SU-DHL-6 (cell line): ENCODE results near the gene OPN3.

Experiments used
- H2AFZ ChIP-seq: fragments of 200-600 bp; sonication (generic); 2 replicates; pipeline ENCODE4 v1.6.1; 2014; ENCODE audit warnings: low read depth, mild to moderate bottlenecking, moderate library complexity, mixed read lengths, antibody characterized with exemption, low read length; ENCODE audit not compliant: severe bottlenecking
- H3F3A ChIP-seq: fragments of 200-600 bp; shearing (Covaris generic); 2 replicates; pipeline ENCODE4 v1.6.0; 2016; ENCODE audit warnings: antibody characterized with exemption, mild to moderate bottlenecking; ENCODE audit not compliant: insufficient read depth
- H3K27ac ChIP-seq: fragments of 200-600 bp; sonication (generic); 2 replicates; pipeline ENCODE4 v1.5.1; 2016; ENCODE audit warnings: low read depth, mild to moderate bottlenecking, low read length, moderate library complexity, mixed read lengths
- H3K27me3 ChIP-seq: fragments of 200-600 bp; sonication (generic), shearing (Covaris generic); 2 replicates; pipeline ENCODE4 v1.6.0; 2014; ENCODE audit warnings: mild to moderate bottlenecking, low read length
- H3K36me3 ChIP-seq: fragments of 200-600 bp; sonication (generic); 2 replicates; pipeline ENCODE4 v1.6.1; 2014; ENCODE audit warnings: mild to moderate bottlenecking, low read length, mixed read lengths
- H3K4me2 ChIP-seq: fragments of 300-600, 200-600 bp; shearing (Covaris generic), sonication (generic); 2 replicates; pipeline ENCODE4 v1.6.0; 2014; ENCODE audit warnings: low read length, low read depth, mild to moderate bottlenecking; ENCODE audit not compliant: poor library complexity, severe bottlenecking
- H3K4me3 ChIP-seq: fragments of 200-600 bp; sonication (generic); 2 replicates; pipeline ENCODE4 v1.5.1; 2014; ENCODE audit warnings: antibody characterized with exemption, low read length, mild to moderate bottlenecking, mixed read lengths; ENCODE audit not compliant: insufficient read depth, poor library complexity, severe bottlenecking
- H3K79me2 ChIP-seq: fragments of 200-600 bp; sonication (generic); 2 replicates; pipeline ENCODE4 v1.6.1; 2014; ENCODE audit warnings: mild to moderate bottlenecking, low read length, moderate library complexity; ENCODE audit not compliant: insufficient read depth
- H3K9ac ChIP-seq: fragments of 200-600 bp; sonication (generic); 2 replicates; pipeline ENCODE4 v1.7.0; 2014; ENCODE audit warnings: mild to moderate bottlenecking, low read length
- H3K9me2 ChIP-seq: fragments of 200-600 bp; sonication (generic); replicated peaks from 2 replicates; pipeline ENCODE4 v1.6.1; 2014; ENCODE audit warnings: low read length; ENCODE audit not compliant: insufficient read depth
- H3K9me3 ChIP-seq: fragments of 200-600 bp; sonication (generic); 2 replicates; pipeline ENCODE4 v1.6.1; 2014; ENCODE audit warnings: low read length, mixed read lengths; ENCODE audit not compliant: insufficient read depth
- H4K20me1 ChIP-seq: fragments of 200-600 bp; sonication (generic); 2 replicates; pipeline ENCODE4 v1.6.1; 2014; ENCODE audit warnings: low read depth, mild to moderate bottlenecking, antibody characterized with exemption, low read length, moderate library complexity, mixed read lengths
- EZH2phosphoT487 ChIP-seq: fragments of 200-600 bp; sonication (generic), shearing (Covaris generic); conservative IDR thresholded peaks from 2 replicates; pipeline ENCODE4 v1.6.1; 2018; ENCODE audit warnings: mild to moderate bottlenecking, antibody characterized with exemption, low read length, moderate library complexity, mixed read lengths
- TF ChIP-seq, protein P1 (sequence below): fragments of 200-600 bp; sonication (generic); IDR thresholded peaks from one replicate; pipeline ENCODE4 v1.5.1; 2017; ENCODE audit warnings: antibody characterized with exemption, mild to moderate bottlenecking, low read length, moderate library complexity; ENCODE audit not compliant: insufficient read depth, poor library complexity, severe bottlenecking

Gene OPN3

DNA sequence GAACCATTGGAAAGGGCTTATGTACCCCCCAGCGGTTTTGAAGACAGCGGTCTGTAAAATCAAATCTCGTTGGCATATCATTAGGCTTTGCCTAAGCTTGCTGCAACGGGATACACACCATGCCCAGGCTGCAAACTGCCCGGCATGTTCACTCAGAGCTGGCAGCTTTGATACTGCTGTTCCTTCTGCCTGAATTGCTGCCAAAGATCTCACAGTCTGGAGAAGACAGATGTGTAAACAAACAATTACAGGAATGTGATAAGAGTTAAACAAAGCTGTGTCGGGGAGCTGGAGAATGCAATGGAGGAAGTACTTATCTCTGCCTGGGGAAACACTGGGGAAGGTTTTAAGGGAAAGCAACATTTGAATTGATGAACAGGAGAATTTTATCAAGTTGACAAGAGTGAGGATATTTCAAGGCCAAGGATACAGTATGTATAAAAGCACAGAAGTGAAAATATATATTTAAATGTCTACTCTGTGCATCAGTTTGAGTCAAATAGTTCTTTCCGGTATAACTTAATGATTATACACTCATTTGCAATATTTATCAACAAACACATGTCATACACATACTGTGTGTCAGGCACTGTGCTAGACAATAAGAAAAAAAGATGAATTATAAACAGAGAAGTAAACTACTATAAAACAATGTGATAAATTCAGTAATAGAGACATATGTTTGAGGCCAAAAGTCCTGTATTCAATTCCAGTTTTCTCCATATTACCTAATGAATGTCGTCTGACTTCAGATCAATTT is 29.9 kb downstream of the OPN3 start:
- no peak overlapping the region for H3K4me2 ChIP-seq
- H3K36me3 ChIP-seq = no peaks in the 10 kb centered on the region
- no peak overlapping the region for H3K9ac ChIP-seq
- no peak overlapping the region for H3K4me3 ChIP-seq
- H2AFZ ChIP-seq = no peak overlapping the region
- TF ChIP-seq, protein P1, sequence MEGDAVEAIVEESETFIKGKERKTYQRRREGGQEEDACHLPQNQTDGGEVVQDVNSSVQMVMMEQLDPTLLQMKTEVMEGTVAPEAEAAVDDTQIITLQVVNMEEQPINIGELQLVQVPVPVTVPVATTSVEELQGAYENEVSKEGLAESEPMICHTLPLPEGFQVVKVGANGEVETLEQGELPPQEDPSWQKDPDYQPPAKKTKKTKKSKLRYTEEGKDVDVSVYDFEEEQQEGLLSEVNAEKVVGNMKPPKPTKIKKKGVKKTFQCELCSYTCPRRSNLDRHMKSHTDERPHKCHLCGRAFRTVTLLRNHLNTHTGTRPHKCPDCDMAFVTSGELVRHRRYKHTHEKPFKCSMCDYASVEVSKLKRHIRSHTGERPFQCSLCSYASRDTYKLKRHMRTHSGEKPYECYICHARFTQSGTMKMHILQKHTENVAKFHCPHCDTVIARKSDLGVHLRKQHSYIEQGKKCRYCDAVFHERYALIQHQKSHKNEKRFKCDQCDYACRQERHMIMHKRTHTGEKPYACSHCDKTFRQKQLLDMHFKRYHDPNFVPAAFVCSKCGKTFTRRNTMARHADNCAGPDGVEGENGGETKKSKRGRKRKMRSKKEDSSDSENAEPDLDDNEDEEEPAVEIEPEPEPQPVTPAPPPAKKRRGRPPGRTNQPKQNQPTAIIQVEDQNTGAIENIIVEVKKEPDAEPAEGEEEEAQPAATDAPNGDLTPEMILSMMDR = no peak
- TF ChIP-seq EZH2phosphoT487 = no peak
- no peaks in the 10 kb centered on the region for H3K79me2 ChIP-seq
- H4K20me1 ChIP-seq = no peaks in the 10 kb centered on the region
- H3K27ac ChIP-seq = no peak overlapping the region
- no peaks in the 10 kb centered on the region for H3K9me2 ChIP-seq
- H3K9me3 ChIP-seq = no peaks in the 10 kb centered on the region
- no peaks in the 10 kb centered on the region; the same call in 1 of the 2 replicates for H3F3A ChIP-seq
- H3K27me3 ChIP-seq = no peaks in the 10 kb centered on the region

DNA sequence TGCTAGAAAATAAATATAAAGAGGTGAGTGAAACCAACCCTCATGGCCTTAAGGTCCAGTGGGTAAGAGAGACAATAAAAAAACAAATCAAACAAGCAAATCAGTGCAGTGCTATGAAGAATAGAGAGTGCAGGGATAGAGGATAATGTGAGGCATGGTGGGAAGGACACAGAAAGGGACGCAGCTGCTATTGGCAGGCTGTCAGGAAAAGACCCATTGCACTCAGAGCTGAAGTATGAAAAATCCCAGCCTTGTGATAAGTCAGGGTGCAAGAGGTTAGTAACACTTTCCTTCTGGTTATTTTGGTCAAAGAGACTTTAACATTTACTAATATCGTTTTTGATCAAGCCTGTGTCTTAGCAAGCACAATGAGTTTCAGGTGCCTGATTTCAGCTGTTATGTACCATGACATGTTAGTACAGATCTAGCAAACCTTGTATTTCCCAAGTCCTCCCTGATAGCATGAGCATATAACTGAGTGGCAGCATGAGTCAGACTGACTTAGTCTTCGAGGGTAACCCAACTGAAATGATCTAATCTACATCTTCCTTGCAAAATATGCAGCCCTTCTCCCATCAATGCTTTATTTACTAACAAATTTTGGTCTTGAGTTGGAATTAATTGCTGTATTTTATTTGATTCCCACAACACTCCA is 31.7 kb downstream of the OPN3 start:
- Histone ChIP-seq H3K36me3 (no peaks in the 10 kb centered on the region), H3K9ac (no peak overlapping the region), H4K20me1 (no peaks in the 10 kb centered on the region), H3K79me2 (no peaks in the 10 kb centered on the region), H3K4me2 (no peak overlapping the region), H3K9me3 (no peaks in the 10 kb centered on the region), H2AFZ (no peak overlapping the region), H3K27ac (no peak overlapping the region), H3F3A (no peaks in the 10 kb centered on the region; the same call in 1 of the 2 replicates), H3K27me3 (no peaks in the 10 kb centered on the region), H3K9me2 (no peaks in the 10 kb centered on the region), H3K4me3 (no peak overlapping the region)
- TF ChIP-seq EZH2phosphoT487 = no peak
- TF ChIP-seq, protein P1 = no peak

DNA sequence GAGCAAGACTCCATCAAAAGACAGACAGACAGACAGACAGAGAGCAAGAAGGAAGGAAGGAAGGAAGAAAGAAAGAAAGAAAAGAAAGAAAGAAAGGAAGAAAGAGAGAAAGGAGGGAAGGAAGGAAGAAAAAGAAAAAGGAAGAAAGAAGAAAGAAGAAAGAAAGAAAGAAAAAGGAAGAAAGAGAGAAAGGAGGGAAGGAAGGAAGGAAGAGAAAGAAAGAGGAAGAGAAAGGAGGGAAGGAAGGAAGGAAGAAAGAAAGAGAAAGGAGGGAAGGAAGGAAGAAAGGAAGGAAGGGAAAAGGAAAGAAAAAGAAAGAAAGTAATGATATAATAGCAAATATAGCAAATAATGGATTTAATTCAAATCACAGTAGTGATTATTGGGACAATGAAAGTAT is 32.7 kb downstream of the OPN3 start:
- Histone ChIP-seq H3K9me2 (no peaks in the 10 kb centered on the region), H3K4me2 (no peak overlapping the region), H3K4me3 (no peak overlapping the region), H2AFZ (no peak overlapping the region), H3K27ac (no peak overlapping the region), H3K79me2 (no peaks in the 10 kb centered on the region), H3K9ac (no peak overlapping the region), H3K9me3 (no peaks in the 10 kb centered on the region), H4K20me1 (no peaks in the 10 kb centered on the region), H3K27me3 (no peaks in the 10 kb centered on the region), H3K36me3 (no peaks in the 10 kb centered on the region), H3F3A (no peaks in the 10 kb centered on the region; the same call in 1 of the 2 replicates)
- TF ChIP-seq, protein P1 = no peak
- no peak for TF ChIP-seq EZH2phosphoT487
